ENCODE data around the gene CTSO. TPM values are rescaled to one million over a fixed set of nuclear protein-coding genes. Genes with fewer than 3 reads are reported as not detected.

CTSO gene
- total and polyA plus RNA-seq, 2 of the 8 experiments (the other 6 are each of a cell fraction or from before 2014, with no cell fraction given): 0.39 to 0.41 TPM

DNA sequence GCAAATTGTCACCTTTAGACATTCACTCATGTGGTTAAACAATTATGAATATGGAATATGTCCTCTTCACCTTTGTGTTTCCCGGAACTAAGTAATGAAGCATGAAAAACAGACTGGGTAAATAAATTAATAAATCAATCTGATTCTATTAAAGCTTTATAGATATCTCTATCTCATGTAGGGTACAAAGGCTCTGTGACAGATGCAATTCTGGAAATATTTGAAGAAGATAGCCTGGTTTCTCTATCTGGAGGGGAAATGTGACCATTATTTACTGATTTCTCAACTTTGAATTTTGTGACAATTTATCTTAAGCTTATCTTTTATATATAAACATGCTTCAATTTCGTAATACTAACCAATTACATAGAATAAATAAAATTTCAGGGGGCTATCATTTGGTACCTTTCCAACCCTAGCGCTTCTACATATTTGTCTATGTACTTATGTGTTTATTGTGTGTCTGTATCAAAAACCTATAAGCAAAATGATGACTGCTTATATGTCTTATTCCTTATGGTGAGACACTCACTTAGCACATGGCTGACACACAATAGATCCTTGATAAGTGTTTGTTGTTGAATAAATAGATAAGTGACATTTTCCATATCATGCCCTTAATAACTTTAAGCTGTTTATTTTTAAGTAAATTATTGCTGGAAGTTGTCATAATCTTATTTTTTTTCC lies 9.9 kb downstream of the CTSO start:
- Histone ChIP-seq H3K9me3 (ENCODE audit: insufficient read depth in 2 of 2, low read depth in 1 of 2, low read length in 1 of 2) (no peaks in the 10 kb centered on the region), H3K14ac (ENCODE audit: insufficient read length) (no peak overlapping the region), H3K23ac (ENCODE audit: insufficient read length) (no peak overlapping the region), H3K23me2 (ENCODE audit: low read depth, low read length) (no peaks in the 10 kb centered on the region), H2BK20ac (ENCODE audit: low read length) (no peak overlapping the region), H3K4me3 (ENCODE audit: extremely low read depth in 1 of 4, insufficient read depth in 2 of 4, low read depth in 3 of 4, low read length in 4 of 4) (no peak overlapping the region), H3K27ac (ENCODE audit: low read depth, low read length) (no peak overlapping the region), H3K79me2 (ENCODE audit: control insufficient read depth in 1 of 2, insufficient read depth in 2 of 2, low read length in 2 of 2) (no peaks in the 10 kb centered on the region), H3K4me2 (ENCODE audit: insufficient read depth in 1 of 2, low read depth in 2 of 2, low read length in 2 of 2) (no peak overlapping the region), H4K5ac (ENCODE audit: insufficient read length, low read depth, low read length) (no peak overlapping the region), H4K8ac (ENCODE audit: extremely low read depth, insufficient read depth, low read length) (no peak overlapping the region), H3K9ac (replicated peaks in 1 of 4; ENCODE audit: extremely low read depth in 1 of 4, low read depth in 3 of 4, low read length in 3 of 4) (no peak overlapping the region), H2BK5ac (ENCODE audit: low read depth, low read length) (no peak overlapping the region), H3K4me1 (replicated peaks in 1 of 4; ENCODE audit: control insufficient read depth in 3 of 4, insufficient read depth in 4 of 4, low read length in 3 of 4) (no peaks in the 10 kb centered on the region), H2BK12ac (ENCODE audit: low read depth, low read length) (no peak overlapping the region), H2AK5ac (ENCODE audit: low read depth, low read length) (no peak overlapping the region), H3K36me3 (ENCODE audit: control insufficient read depth in 2 of 4, insufficient read depth in 4 of 4, low read length in 3 of 4) (no peaks in the 10 kb centered on the region), H4K20me1 (replicated peaks in 1 of 2; ENCODE audit: control insufficient read depth in 1 of 2, insufficient read depth in 2 of 2, low read length in 2 of 2) (no peaks in the 10 kb centered on the region), H2BK120ac (replicated peaks; ENCODE audit: low read depth, low read length) (no peak overlapping the region), H2AFZ (ENCODE audit: low read length) (no peak overlapping the region), H3K4ac (replicated peaks; ENCODE audit: insufficient read length, low read depth, low read length) (no peak overlapping the region), H3K27me3 (replicated peaks in 1 of 4; ENCODE audit: control insufficient read depth in 3 of 4, extremely low read depth in 1 of 4, insufficient read depth in 3 of 4, low read length in 3 of 4) (peaks cover 0 to 1% (median 0%) of the 10 kb centered on the region in 4 experiments; a peak in 1 of 7 replicates), H3K18ac (ENCODE audit: extremely low read depth, low read length) (no peak overlapping the region), H4K91ac (replicated peaks; ENCODE audit: insufficient read length, low read length) (no peak overlapping the region), H3K56ac (replicated peaks; ENCODE audit: insufficient read length, low read depth, low read length) (no peak overlapping the region), H2BK15ac (ENCODE audit: low read length) (no peak overlapping the region), H3K79me1 (ENCODE audit: low read depth, low read length) (no peaks in the 10 kb centered on the region)
- DNase-seq (ENCODE audit: low read depth in 1 of 2, low spot score in 2 of 2) (no peak), FAIRE-seq (no peak)
- WGBS, 2 experiments (ENCODE audit: extremely low coverage in 1 of 2, insufficient coverage in 1 of 2, insufficient read length in 1 of 2, insufficient replicate concordance in 2 of 2, low coverage in 1 of 2, low lambda C conversion rate in 2 of 2, missing lambda C conversion rate in 1 of 2): 90% methylated on average over 3 of the region's 3 CpGs; no CpG with 5 or more reads in 1 of the 2 experiments
- POLR2A ChIA-PET (ENCODE audit: partially characterized antibody): no interaction called here
- no peak for TF ChIP-seq YY1 (IDR thresholded peaks at IDR 0.05; ENCODE audit: low read depth, low read length)
- TF ChIP-seq SAP30 (IDR thresholded peaks at IDR 0.05; ENCODE audit: insufficient read depth, insufficient replicate concordance, low read length): no peak
- TF ChIP-seq SP1 (IDR thresholded peaks at IDR 0.05; ENCODE audit: low read depth, low read length): no peak
- no peak for TF ChIP-seq RFX5 (IDR thresholded peaks at IDR 0.05; ENCODE audit: borderline replicate concordance, low read depth, low read length)
- no peak for TF ChIP-seq SUZ12 (IDR thresholded peaks at IDR 0.05; ENCODE audit: low read length)
- no peak for TF ChIP-seq MAFK (IDR thresholded peaks at IDR 0.05; ENCODE audit: low read depth, low read length)
- TF ChIP-seq ZNF274 (IDR thresholded peaks at IDR 0.05; ENCODE audit: borderline replicate concordance, extremely low read depth, low read length): no peak
- TF ChIP-seq TAF1 (IDR thresholded peaks at IDR 0.05; ENCODE audit: low read depth, low read length): no peak
- CTCF ChIA-PET (ENCODE audit: partially characterized antibody): interaction anchor here (0.9 to 2.3 kb wide), 3 partner anchors 9 to 132 kb away, joined by 3 to 17 read pairs (median 3); partner anchors contain the start of gene CTSO
